CD4-positive, alpha-beta T cell treated with Interleukin-17A for 1 hour (primary cell): ENCODE results near the gene SPEF1.

ENCODE experiments used
- DNase-seq: peaks from one replicate; pipeline ENCODE4 v3.0.0-alpha.2; 2020

SPEF1 gene

GRCh38 chr20:3786665-3787323, 5.5 kb upstream of the SPEF1 start, which contains the start of gene CENPB:
CENPB (minus strand) TSS chr20:3786740; CDS start chr20:3786483, 257 bp downstream.
- peak; percentile 91 for DNase-seq

GRCh38 chr20:3786126-3786484, 4.9 kb upstream of the SPEF1 start:
- peak; percentile 42 for DNase-seq

- DNase-seq = no peak
Measured at GRCh38 chr20:3785240-3786125, 4.2 kb upstream of the SPEF1 start.

GRCh38 chr20:3784863-3785239, 3.6 kb upstream of the SPEF1 start:
- no peak for DNase-seq

- DNase-seq = no peak
Measured at GRCh38 chr20:3784216-3784853, 3.1 kb upstream of the SPEF1 start.

GRCh38 chr20:3783511-3784195, 2.4 kb upstream of the SPEF1 start:
- no peak for DNase-seq

GRCh38 chr20:3783068-3783489, 1.8 kb upstream of the SPEF1 start:
- no peak for DNase-seq

GRCh38 chr20:3782597-3782996, 1.3 kb upstream of the SPEF1 start:
- no peak for DNase-seq

- DNase-seq = no peak
Measured at GRCh38 chr20:3778976-3779375, 2.3 kb downstream of the SPEF1 start.

- DNase-seq = peak; percentile 48
Measured at GRCh38 chr20:3777716-3778629, 3.3 kb downstream of the SPEF1 start.

GRCh38 chr20:3777381-3777715, 3.9 kb downstream of the SPEF1 start:
- no peak for DNase-seq

- no peak for DNase-seq
Measured at GRCh38 chr20:3775457-3776108, 5.7 kb downstream of the SPEF1 start.

GRCh38 chr20:3771552-3772058, 9.6 kb downstream of the SPEF1 start:
- DNase-seq = no peak

GRCh38 chr20:3768342-3769130, 12.7 kb downstream of the SPEF1 start:
- DNase-seq = peak; percentile 89

- DNase-seq = peak; percentile 98
Measured at GRCh38 chr20:3767427-3768341, 13.6 kb downstream of the SPEF1 start, which contains the start of gene ADISSP. ADISSP (minus strand) TSS chr20:3767753; CDS start chr20:3760100, 7,653 bp downstream.

- DNase-seq = no peak
Measured at GRCh38 chr20:3767110-3767426, 14.2 kb downstream of the SPEF1 start.

- DNase-seq = no peak
Measured at GRCh38 chr20:3766422-3767109, 14.7 kb downstream of the SPEF1 start.

- DNase-seq = no peak
Measured at GRCh38 chr20:3765171-3765882, 15.9 kb downstream of the SPEF1 start.
